ENCODE results near the gene NCSTN.

NCSTN gene

GRCh38 chr1:160342953-160343869 lies at the start of gene NCSTN, which contains the start of gene COPA:
Gene NCSTN, plus strand, starts transcription at chr1:160343383. Its CDS starts 14 bp downstream, at chr1:160343397.
Gene COPA, minus strand, starts transcription at chr1:160343250. Its CDS starts 80 bp downstream, at chr1:160343170.
- H3K9ac ChIP-seq (ENCODE audit: low read depth, low read length) = peak within 1 kb of the TSS; percentile 94
- H3K36me3 ChIP-seq (ENCODE audit: insufficient read depth, low read length) = peaks cover 18% of the 10 kb centered on the region
- no peaks in the 10 kb centered on the region for H3K9me3 ChIP-seq (ENCODE audit: control insufficient read depth, insufficient read depth, low read length)
- H3K4me1 ChIP-seq (ENCODE audit: insufficient read depth, low read length) = peaks cover 12% of the 10 kb centered on the region

DNA sequence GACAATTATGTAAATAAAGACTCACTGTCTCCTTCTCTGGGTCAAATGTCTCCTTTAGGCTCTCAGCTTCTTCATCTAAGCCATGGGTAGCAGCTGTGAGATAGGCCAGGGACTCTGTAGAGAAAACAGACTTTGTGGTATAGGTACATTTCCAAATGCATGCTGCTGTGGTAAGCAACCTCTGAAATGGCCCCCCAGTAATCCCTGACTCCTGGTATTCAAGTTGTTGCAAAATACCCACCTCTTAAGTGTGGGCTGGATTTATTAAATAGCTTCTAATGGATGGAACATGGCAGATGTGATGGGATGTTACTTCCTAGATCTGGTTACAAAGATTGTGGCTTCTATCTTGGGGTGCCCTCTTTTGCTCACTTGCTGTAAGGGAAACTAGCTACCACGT lies 47.1 kb upstream of the NCSTN start:
- H3K9me3 ChIP-seq (ENCODE audit: control insufficient read depth, insufficient read depth, low read length) = no peaks in the 10 kb centered on the region
- no peak overlapping the region for H3K9ac ChIP-seq (ENCODE audit: low read depth, low read length)
- H3K36me3 ChIP-seq (ENCODE audit: insufficient read depth, low read length) = peaks cover 55% of the 10 kb centered on the region
- no peaks in the 10 kb centered on the region for H3K4me1 ChIP-seq (ENCODE audit: insufficient read depth, low read length)

DNA sequence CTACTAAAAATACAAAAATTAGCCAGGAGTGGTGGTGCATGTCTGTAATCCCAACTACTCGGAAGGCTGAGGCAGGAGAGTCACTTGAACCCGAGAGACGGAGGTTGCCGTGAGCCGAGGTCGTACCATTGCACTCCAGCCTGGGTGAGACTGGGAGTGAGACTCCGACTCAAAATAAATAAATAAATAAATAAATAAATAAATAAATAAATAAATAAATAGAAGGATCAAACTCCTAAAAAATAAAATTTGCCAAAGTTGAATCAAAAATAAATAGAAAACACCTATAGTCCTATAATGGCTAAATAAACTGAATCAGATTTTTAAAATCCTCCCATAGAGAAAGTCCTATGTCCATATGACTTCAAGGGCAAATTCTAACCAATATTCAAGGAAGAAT lies 43.0 kb upstream of the NCSTN start:
- H3K36me3 ChIP-seq (ENCODE audit: insufficient read depth, low read length) = peaks cover 40% of the 10 kb centered on the region
- H3K4me1 ChIP-seq (ENCODE audit: insufficient read depth, low read length) = no peaks in the 10 kb centered on the region
- no peak overlapping the region for H3K9ac ChIP-seq (ENCODE audit: low read depth, low read length)
- no peaks in the 10 kb centered on the region for H3K9me3 ChIP-seq (ENCODE audit: control insufficient read depth, insufficient read depth, low read length)

DNA sequence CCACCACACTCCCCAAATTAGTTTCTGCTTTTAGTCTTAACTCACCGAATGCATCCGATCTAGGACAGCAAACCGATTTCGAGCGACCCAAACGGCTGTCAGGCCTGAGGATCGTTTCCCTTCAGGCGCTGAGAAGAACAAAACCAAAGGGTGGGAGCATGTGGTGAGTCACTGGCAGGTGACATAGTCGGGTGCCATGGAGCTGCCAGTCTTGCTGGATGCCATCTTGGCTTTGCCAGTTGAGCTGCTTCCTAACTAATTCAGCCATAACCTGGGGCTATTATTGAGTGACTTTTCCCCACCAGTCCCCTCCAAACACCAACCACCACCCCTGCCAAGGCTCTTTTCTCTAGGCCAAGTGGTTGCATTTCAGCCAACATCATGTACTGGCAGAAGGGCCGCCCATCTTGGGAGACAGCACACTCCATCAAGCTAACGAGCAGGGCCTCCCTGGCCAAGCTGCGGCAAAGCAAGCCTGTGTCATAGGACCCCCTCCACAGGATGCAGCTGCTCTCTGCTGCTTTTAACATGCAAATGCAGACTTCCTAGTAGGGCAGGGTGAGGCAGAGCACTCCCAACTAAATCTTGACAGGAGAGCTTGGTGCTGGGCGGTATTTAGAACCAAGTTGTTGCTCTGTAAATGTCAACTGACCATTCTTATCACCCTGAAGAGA lies 35.9 kb upstream of the NCSTN start:
- H3K36me3 ChIP-seq (ENCODE audit: insufficient read depth, low read length) = peaks cover 45% of the 10 kb centered on the region
- no peaks in the 10 kb centered on the region for H3K9me3 ChIP-seq (ENCODE audit: control insufficient read depth, insufficient read depth, low read length)
- H3K4me1 ChIP-seq (ENCODE audit: insufficient read depth, low read length) = peaks cover 28% of the 10 kb centered on the region
- H3K9ac ChIP-seq (ENCODE audit: low read depth, low read length) = no peak overlapping the region

GRCh38 chr1:160308451-160309184 lies 34.6 kb upstream of the NCSTN start:
- Histone ChIP-seq H3K4me1 (ENCODE audit: insufficient read depth, low read length) (peaks cover 28% of the 10 kb centered on the region), H3K9me3 (ENCODE audit: control insufficient read depth, insufficient read depth, low read length) (no peaks in the 10 kb centered on the region), H3K36me3 (ENCODE audit: insufficient read depth, low read length) (peaks cover 54% of the 10 kb centered on the region), H3K9ac (ENCODE audit: low read depth, low read length) (no peak overlapping the region)

DNA sequence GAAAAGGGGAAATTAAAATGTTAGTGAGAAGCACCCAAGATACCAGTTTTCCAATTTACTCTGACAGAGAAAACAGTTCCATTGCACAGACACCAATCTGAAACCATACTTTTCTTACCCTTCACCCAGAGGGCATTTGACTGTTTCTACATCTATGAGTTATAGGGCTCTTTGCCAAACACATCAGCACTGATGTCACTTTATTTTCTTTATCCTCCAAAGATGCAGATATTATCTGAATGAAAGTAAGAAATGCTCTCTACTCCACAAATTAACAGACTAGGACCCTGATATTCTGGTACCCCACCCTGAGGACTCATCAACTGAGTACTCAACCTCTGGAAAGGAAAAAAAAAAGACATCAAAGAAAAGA lies 34.0 kb upstream of the NCSTN start:
- H3K9me3 ChIP-seq (ENCODE audit: control insufficient read depth, insufficient read depth, low read length) = no peaks in the 10 kb centered on the region
- H3K9ac ChIP-seq (ENCODE audit: low read depth, low read length) = no peak overlapping the region
- H3K36me3 ChIP-seq (ENCODE audit: insufficient read depth, low read length) = peaks cover 54% of the 10 kb centered on the region
- H3K4me1 ChIP-seq (ENCODE audit: insufficient read depth, low read length) = peaks cover 28% of the 10 kb centered on the region

DNA sequence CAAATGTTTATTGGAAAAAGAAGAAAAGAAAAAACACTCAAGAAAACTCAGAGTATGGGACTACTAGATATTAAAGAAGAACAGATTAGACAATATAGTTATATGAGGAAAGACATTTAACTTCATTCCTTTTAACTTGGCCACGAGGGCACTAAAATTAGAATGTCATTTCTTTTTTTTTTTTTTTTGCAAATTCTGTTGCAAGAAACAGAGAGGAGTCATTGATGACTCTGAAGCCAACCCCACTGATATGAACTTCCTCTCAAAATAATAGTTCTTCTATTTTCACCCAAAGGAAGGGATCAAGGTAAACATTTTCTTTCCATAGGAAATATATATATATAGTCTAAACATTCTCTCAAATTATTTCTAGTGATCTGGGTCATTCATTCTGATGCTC lies 33.6 kb upstream of the NCSTN start:
- peaks cover 28% of the 10 kb centered on the region for H3K4me1 ChIP-seq (ENCODE audit: insufficient read depth, low read length)
- H3K9ac ChIP-seq (ENCODE audit: low read depth, low read length) = no peak overlapping the region
- no peaks in the 10 kb centered on the region for H3K9me3 ChIP-seq (ENCODE audit: control insufficient read depth, insufficient read depth, low read length)
- peaks cover 56% of the 10 kb centered on the region for H3K36me3 ChIP-seq (ENCODE audit: insufficient read depth, low read length)

- Histone ChIP-seq H3K9me3 (ENCODE audit: control insufficient read depth, insufficient read depth, low read length) (no peaks in the 10 kb centered on the region), H3K9ac (ENCODE audit: low read depth, low read length) (no peak overlapping the region), H3K4me1 (ENCODE audit: insufficient read depth, low read length) (no peaks in the 10 kb centered on the region), H3K36me3 (ENCODE audit: insufficient read depth, low read length) (peaks cover 34% of the 10 kb centered on the region)
Observed at GRCh38 chr1:160315359-160315758, 27.8 kb upstream of the NCSTN start.

DNA sequence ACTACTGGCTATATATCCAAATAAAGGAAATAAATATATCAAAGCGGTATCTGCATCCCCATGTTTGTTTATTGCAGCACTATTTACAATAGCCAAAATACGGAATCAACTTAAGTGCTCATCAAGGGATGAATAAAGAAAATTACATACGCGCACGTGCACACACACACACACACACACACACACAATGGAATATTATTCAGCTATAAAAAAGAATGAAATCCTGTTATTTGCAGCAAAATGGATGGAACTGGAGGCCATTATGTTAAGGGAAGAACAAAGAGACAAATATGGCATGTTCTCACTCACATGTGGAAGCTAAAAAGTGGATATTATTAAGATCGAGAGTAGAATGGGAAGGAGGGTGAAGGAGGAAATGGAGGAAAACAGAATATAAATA lies 20.4 kb upstream of the NCSTN start:
- Histone ChIP-seq H3K9me3 (ENCODE audit: control insufficient read depth, insufficient read depth, low read length) (no peaks in the 10 kb centered on the region), H3K36me3 (ENCODE audit: insufficient read depth, low read length) (peaks cover 14% of the 10 kb centered on the region), H3K4me1 (ENCODE audit: insufficient read depth, low read length) (no peaks in the 10 kb centered on the region), H3K9ac (ENCODE audit: low read depth, low read length) (no peak overlapping the region)

- no peaks in the 10 kb centered on the region for H3K4me1 ChIP-seq (ENCODE audit: insufficient read depth, low read length)
Observed at GRCh38 chr1:160325252-160325651, 17.9 kb upstream of the NCSTN start.

GRCh38 chr1:160326418-160326817 lies 16.8 kb upstream of the NCSTN start:
- H3K36me3 ChIP-seq (ENCODE audit: insufficient read depth, low read length) = peaks cover 31% of the 10 kb centered on the region
- no peak overlapping the region for H3K9ac ChIP-seq (ENCODE audit: low read depth, low read length)

More at GRCh38 chr1:160325252-160325651, 17.9 kb upstream of the NCSTN start:
- H3K36me3 ChIP-seq (ENCODE audit: insufficient read depth, low read length) = peaks cover 31% of the 10 kb centered on the region
- no peak overlapping the region for H3K9ac ChIP-seq (ENCODE audit: low read depth, low read length)
- no peaks in the 10 kb centered on the region for H3K9me3 ChIP-seq (ENCODE audit: control insufficient read depth, insufficient read depth, low read length)

GRCh38 chr1:160328184-160328583 lies 15.0 kb upstream of the NCSTN start:
- Histone ChIP-seq H3K36me3 (ENCODE audit: insufficient read depth, low read length) (peaks cover 37% of the 10 kb centered on the region), H3K4me1 (ENCODE audit: insufficient read depth, low read length) (no peaks in the 10 kb centered on the region), H3K9ac (ENCODE audit: low read depth, low read length) (no peak overlapping the region), H3K9me3 (ENCODE audit: control insufficient read depth, insufficient read depth, low read length) (no peaks in the 10 kb centered on the region)

More at GRCh38 chr1:160326418-160326817, 16.8 kb upstream of the NCSTN start:
- Histone ChIP-seq H3K9me3 (ENCODE audit: control insufficient read depth, insufficient read depth, low read length) (no peaks in the 10 kb centered on the region), H3K4me1 (ENCODE audit: insufficient read depth, low read length) (no peaks in the 10 kb centered on the region)

GRCh38 chr1:160330119-160330518 lies 13.1 kb upstream of the NCSTN start:
- Histone ChIP-seq H3K36me3 (ENCODE audit: insufficient read depth, low read length) (peaks cover 43% of the 10 kb centered on the region), H3K9ac (ENCODE audit: low read depth, low read length) (no peak overlapping the region), H3K4me1 (ENCODE audit: insufficient read depth, low read length) (no peaks in the 10 kb centered on the region), H3K9me3 (ENCODE audit: control insufficient read depth, insufficient read depth, low read length) (no peaks in the 10 kb centered on the region)

GRCh38 chr1:160332516-160332915 lies 10.7 kb upstream of the NCSTN start:
- Histone ChIP-seq H3K9ac (ENCODE audit: low read depth, low read length) (no peak overlapping the region), H3K9me3 (ENCODE audit: control insufficient read depth, insufficient read depth, low read length) (no peaks in the 10 kb centered on the region), H3K36me3 (ENCODE audit: insufficient read depth, low read length) (peaks cover 39% of the 10 kb centered on the region), H3K4me1 (ENCODE audit: insufficient read depth, low read length) (no peaks in the 10 kb centered on the region)
